H1 (cell line): ENCODE results near the gene CAMTA1. TPM values are rescaled to one million over a fixed set of nuclear protein-coding genes. Genes with fewer than 3 reads are reported as not detected.

ENCODE experiments used
- CTCF ChIA-PET: fragments of 300-600 bp; sonication (Branson Sonifier 250); formaldehyde crosslinking; loops from one replicate; lab custom pipeline; 2021; ENCODE audit not compliant: partially characterized antibody; lab: Charles Lee
- POLR2A ChIA-PET: fragments of 300-600 bp; sonication (Branson Sonifier 250); formaldehyde crosslinking; loops from one replicate; lab custom pipeline; 2021; ENCODE audit warnings: inconsistent platforms; ENCODE audit not compliant: partially characterized antibody; lab: Charles Lee
- DNase-seq, 2 experiments: peaks; one replicate each; pipeline versions ENCODE4 v3.0.0 to v3.0.0-alpha.2; 2010 to 2022; ENCODE audit warnings: low spot score in 2 of 2, low read depth in 1 of 2, mixed read lengths in 1 of 2
- FAIRE-seq: peaks from 2 replicates; lab custom pipeline; 2011; peaks lifted over from hg19 to GRCh38; lab: Jason Lieb, UNC
- H2AFZ ChIP-seq: 2 replicates; pipeline ENCODE4 v1.8.1; 2012; ENCODE audit warnings: low read length, inconsistent platforms
- H2AK5ac ChIP-seq: 2 replicates; pipeline ENCODE4 v1.6.1; 2013; ENCODE audit warnings: low read depth, low read length
- H2BK120ac ChIP-seq: replicated peaks from 2 replicates; pipeline ENCODE3; 2013; ENCODE audit warnings: low read depth, low read length, inconsistent platforms
- H2BK12ac ChIP-seq: 2 replicates; pipeline ENCODE4 v1.6.1; 2013; ENCODE audit warnings: low read depth, low read length
- H2BK15ac ChIP-seq: 2 replicates; pipeline ENCODE4 v1.6.1; 2013; ENCODE audit warnings: low read length
- H2BK20ac ChIP-seq: 2 replicates; pipeline ENCODE4 v1.6.1; 2013; ENCODE audit warnings: low read length
- H2BK5ac ChIP-seq: 2 replicates; pipeline ENCODE4 v1.6.1; 2013; ENCODE audit warnings: low read depth, low read length
- H3K14ac ChIP-seq: 2 replicates; pipeline ENCODE4 v1.6.1; 2013; ENCODE audit warnings: inconsistent platforms; ENCODE audit not compliant: insufficient read length
- H3K18ac ChIP-seq: 2 replicates; pipeline ENCODE4 v1.6.1; 2013; ENCODE audit warnings: low read length; ENCODE audit errors: extremely low read depth
- H3K23ac ChIP-seq: 2 replicates; pipeline ENCODE4 v1.6.1; 2013; ENCODE audit warnings: inconsistent platforms; ENCODE audit not compliant: insufficient read length
- H3K23me2 ChIP-seq: 2 replicates; pipeline ENCODE4 v1.6.1; 2013; ENCODE audit warnings: low read depth, low read length
- H3K27ac ChIP-seq: 2 replicates; pipeline ENCODE4 v1.6.1; 2011; ENCODE audit warnings: low read depth, low read length, inconsistent platforms
- H3K27me3 ChIP-seq, 4 experiments: replicated peaks in 1 of 4; 1 replicate in 1 of 4; 2 replicates in 3 of 4; pipeline versions ENCODE4 v1.6.1 to v1.8.1; 2011 to 2013; ENCODE audit warnings: low read length in 3 of 4, mild to moderate bottlenecking in 3 of 4, inconsistent platforms in 2 of 4, mixed read lengths in 2 of 4, moderate library complexity in 1 of 4; ENCODE audit not compliant: control insufficient read depth in 3 of 4, insufficient read depth in 3 of 4; ENCODE audit errors: extremely low read depth in 1 of 4
- H3K36me3 ChIP-seq, 4 experiments: 2 replicates each; pipeline versions ENCODE4 v1.6.1 to v1.8.1; 2011 to 2013; ENCODE audit warnings: mild to moderate bottlenecking in 4 of 4, low read length in 3 of 4, moderate library complexity in 2 of 4, control low read depth in 1 of 4, inconsistent platforms in 1 of 4; ENCODE audit not compliant: insufficient read depth in 4 of 4, control insufficient read depth in 2 of 4
- H3K4ac ChIP-seq: replicated peaks from 2 replicates; pipeline ENCODE3; 2013; ENCODE audit warnings: low read length, low read depth, mixed read lengths, inconsistent platforms; ENCODE audit not compliant: insufficient read length
- H3K4me1 ChIP-seq, 4 experiments: replicated peaks in 1 of 4; 1 replicate in 1 of 4; 2 replicates in 3 of 4; pipeline versions ENCODE4 v1.6.1 to v1.8.1; 2011 to 2013; ENCODE audit warnings: low read length in 3 of 4, inconsistent platforms in 2 of 4, mixed read lengths in 1 of 4; ENCODE audit not compliant: insufficient read depth in 4 of 4, control insufficient read depth in 3 of 4
- H3K4me2 ChIP-seq, 2 experiments: 2 replicates each; pipeline versions ENCODE4 v1.6.1 to v1.8.1; 2011 to 2013; ENCODE audit warnings: low read depth in 2 of 2, low read length in 2 of 2, control low read depth in 1 of 2, inconsistent platforms in 1 of 2, mild to moderate bottlenecking in 1 of 2; ENCODE audit not compliant: insufficient read depth in 1 of 2
- H3K4me3 ChIP-seq, 4 experiments: fragments of 200-600, 300-600 bp in 1 of 4; sonication (generic), shearing (Covaris generic), sonication (Bioruptor Twin) in 1 of 4; 2 replicates each; pipeline versions ENCODE4 v1.5.1 to v1.8.1; 2011 to 2016; ENCODE audit warnings: low read length in 4 of 4, low read depth in 3 of 4, control low read depth in 2 of 4, inconsistent platforms in 2 of 4, mild to moderate bottlenecking in 2 of 4, mixed read lengths in 1 of 4, moderate library complexity in 1 of 4; ENCODE audit not compliant: insufficient read depth in 2 of 4; ENCODE audit errors: extremely low read depth in 1 of 4
- H3K56ac ChIP-seq: replicated peaks from 2 replicates; pipeline ENCODE3; 2013; ENCODE audit warnings: low read depth, mild to moderate bottlenecking, mixed read lengths, low read length, inconsistent platforms; ENCODE audit not compliant: insufficient read length
- H3K79me1 ChIP-seq: 2 replicates; pipeline ENCODE4 v1.6.1; 2013; ENCODE audit warnings: low read depth, low read length, control low read depth
- H3K79me2 ChIP-seq, 2 experiments: 2 replicates each; pipeline versions ENCODE4 v1.6.1 to v1.8.1; 2012 to 2013; ENCODE audit warnings: low read length in 2 of 2, mild to moderate bottlenecking in 2 of 2, inconsistent platforms in 1 of 2; ENCODE audit not compliant: insufficient read depth in 2 of 2, control insufficient read depth in 1 of 2
- H3K9ac ChIP-seq, 4 experiments: replicated peaks in 1 of 4; 1 replicate in 1 of 4; 2 replicates in 3 of 4; pipeline versions ENCODE4 v1.6.1 to v1.8.1; 2011 to 2013; ENCODE audit warnings: low read depth in 3 of 4, low read length in 3 of 4, control low read depth in 2 of 4, mild to moderate bottlenecking in 2 of 4, moderate library complexity in 2 of 4, inconsistent platforms in 1 of 4; ENCODE audit errors: extremely low read depth in 1 of 4
- H3K9me3 ChIP-seq, 2 experiments: 2 replicates each; pipeline versions ENCODE4 v1.6.1 to v1.8.1; 2012 to 2013; ENCODE audit warnings: mild to moderate bottlenecking in 2 of 2, moderate library complexity in 2 of 2, control low read depth in 1 of 2, inconsistent platforms in 1 of 2, low read depth in 1 of 2, low read length in 1 of 2, mixed read lengths in 1 of 2; ENCODE audit not compliant: insufficient read depth in 2 of 2
- H4K20me1 ChIP-seq, 2 experiments: replicated peaks in 1 of 2; 2 replicates each; pipeline versions ENCODE3 to v1.8.1; 2011 to 2013; ENCODE audit warnings: inconsistent platforms in 2 of 2, low read length in 2 of 2, mild to moderate bottlenecking in 1 of 2; ENCODE audit not compliant: insufficient read depth in 2 of 2, control insufficient read depth in 1 of 2
- H4K5ac ChIP-seq: 2 replicates; pipeline ENCODE4 v1.6.1; 2013; ENCODE audit warnings: low read length, low read depth, mixed read lengths, inconsistent platforms; ENCODE audit not compliant: insufficient read length
- H4K8ac ChIP-seq: 2 replicates; pipeline ENCODE4 v1.8.0; 2013; ENCODE audit warnings: mild to moderate bottlenecking, moderate library complexity, low read length, inconsistent platforms; ENCODE audit not compliant: insufficient read depth; ENCODE audit errors: extremely low read depth
- H4K91ac ChIP-seq: replicated peaks from 2 replicates; pipeline ENCODE3; 2013; ENCODE audit warnings: low read length, mixed read lengths, inconsistent platforms; ENCODE audit not compliant: insufficient read length
- CBX8 ChIP-seq: fragments of 300-800, 300-1000 bp; sonication (generic); IDR thresholded peaks from 2 replicates; pipeline ENCODE4 v1.7.1; 2016; ENCODE audit warnings: low read depth, low read length, borderline replicate concordance
- CHD1 ChIP-seq: IDR thresholded peaks from 2 replicates; pipeline ENCODE4 v1.6.1; 2012; ENCODE audit warnings: low read depth, low read length, improper control_type of control experiment
- GABPA ChIP-seq: IDR thresholded peaks from 2 replicates; pipeline ENCODE4 v1.6.1; 2011; ENCODE audit warnings: mild to moderate bottlenecking, low read length, moderate library complexity, borderline replicate concordance; ENCODE audit not compliant: insufficient read depth
- HDAC6 ChIP-seq: IDR thresholded peaks from one replicate; pipeline ENCODE4 v1.7.1; 2012; ENCODE audit warnings: low read depth, mild to moderate bottlenecking, inconsistent platforms, low read length, moderate library complexity
- KDM4A ChIP-seq: IDR thresholded peaks from one replicate; pipeline ENCODE4 v1.7.1; 2012; ENCODE audit warnings: low read depth, mild to moderate bottlenecking, moderate library complexity, low read length, inconsistent platforms; ENCODE audit not compliant: severe bottlenecking
- PHF8 ChIP-seq: fragments of 200-600 bp; sonication (generic); conservative IDR thresholded peaks from 2 replicates; pipeline ENCODE4 v1.7.1; 2012; ENCODE audit warnings: low read depth, mild to moderate bottlenecking, inconsistent platforms, low read length, moderate library complexity
- RXRA ChIP-seq: IDR thresholded peaks from 2 replicates; pipeline ENCODE4 v1.6.1; 2011; ENCODE audit warnings: low read depth, mild to moderate bottlenecking, low read length, moderate library complexity; ENCODE audit not compliant: insufficient read depth
- YY1 ChIP-seq: IDR thresholded peaks from 2 replicates; pipeline ENCODE4 v1.6.1; 2011; ENCODE audit warnings: low read depth, mild to moderate bottlenecking, low read length
- WGBS, 2 experiments: shearing (Covaris generic) in 1 of 2; methylation state at CpG; one replicate each; pipeline versions ENCODE4 v1.1.6 to v1.1.7; 2013 to 2015; ENCODE audit warnings: low lambda C conversion rate in 2 of 2, mixed read lengths in 2 of 2, inconsistent platforms in 1 of 2, low coverage in 1 of 2, missing lambda C conversion rate in 1 of 2; ENCODE audit not compliant: insufficient replicate concordance in 2 of 2, insufficient coverage in 1 of 2, insufficient read length in 1 of 2; ENCODE audit errors: extremely low coverage in 1 of 2, missing lambda C conversion rate in 1 of 2; 5-methylcytosine and 5-hydroxymethylcytosine counted together
- polyA plus RNA-seq, 7 experiments: library from polyadenylated mRNA; depleted of rRNA in 3 of 7; stranded (reverse) in 5 of 7; unstranded in 2 of 7; fragments of >200 nt in 5 of 7; fragments of 200-250 nt in 2 of 7; gene quantifications; 1 replicate in 5 of 7; 2 replicates in 1 of 7; 4 replicates in 1 of 7; pipeline versions ENCODE4 v1.2.1 to v1.2.3, GENCODE V29; 2011 to 2013; ENCODE audit warnings: missing spikeins in 2 of 7, mixed read lengths in 2 of 7
- total RNA-seq: library from RNA; stranded (reverse); fragmentation: NEBNext Ultra II Directional; extraction: Animal tissue kit (Norgen Biotek cat#: 25700); gene quantifications from 2 replicates; pipeline ENCODE4 v1.2.1, GENCODE V29; 2021
- TF ChIP-seq, protein P1 (sequence below), 3 experiments: IDR thresholded peaks; 1 replicate in 2 of 3; 2 replicates in 1 of 3; pipeline versions ENCODE4 v1.5.1 to v1.6.1; 2011; ENCODE audit warnings: low read length in 3 of 3, mild to moderate bottlenecking in 3 of 3, inconsistent platforms in 2 of 3, low read depth in 1 of 3, moderate library complexity in 1 of 3; ENCODE audit not compliant: insufficient read depth in 1 of 3; ENCODE audit errors: control extremely low read depth in 1 of 3
- TF ChIP-seq, protein P2 (sequence below): IDR thresholded peaks from 2 replicates; pipeline ENCODE4 v1.6.1; 2011; ENCODE audit warnings: low read depth, mild to moderate bottlenecking, low read length; ENCODE audit not compliant: insufficient read depth
- TF ChIP-seq, protein P3 (sequence below): IDR thresholded peaks from 2 replicates; pipeline ENCODE4 v1.6.1; 2012; ENCODE audit warnings: inconsistent platforms

Gene CAMTA1
- total and polyA plus RNA-seq, 2 of the 8 experiments (the other 6 are each of a cell fraction or from before 2014, with no cell fraction given) = 65.0 to 119 TPM

DNA sequence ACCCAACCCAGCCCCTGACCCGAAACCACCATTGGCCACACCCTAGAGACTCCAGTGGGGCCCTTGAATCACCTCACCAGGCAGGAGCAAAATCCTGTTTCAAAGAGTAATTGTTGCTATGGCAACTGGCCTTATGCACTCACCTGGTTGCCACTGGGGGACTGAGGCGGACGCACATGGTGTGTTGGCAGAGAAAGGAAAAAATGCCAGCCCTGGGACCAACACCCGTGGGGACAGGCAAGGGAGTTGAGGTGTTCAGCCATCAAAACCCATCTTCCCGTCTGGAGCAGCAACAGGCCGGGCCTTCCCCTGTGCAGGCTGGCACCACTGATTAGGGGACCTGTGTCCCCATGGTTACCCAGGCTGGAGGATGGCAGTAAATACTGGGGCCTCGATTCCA lies 590.1 kb downstream of the CAMTA1 start:
- Histone ChIP-seq H3K18ac (no peak overlapping the region), H3K4me1 (peaks cover 4 to 22% (median 11%) of the 10 kb centered on the region in 4 experiments; a peak in 6 of 7 replicates), H2BK20ac (no peak overlapping the region), H2BK5ac (no peak overlapping the region), H2AK5ac (no peak overlapping the region), H3K23ac (no peak overlapping the region), H3K4me3 (no peak overlapping the region), H3K4ac (no peak overlapping the region), H3K23me2 (no peaks in the 10 kb centered on the region), H4K8ac (no peak overlapping the region), H3K27ac (no peak overlapping the region), H4K20me1 (no peaks in the 10 kb centered on the region), H2BK120ac (no peak overlapping the region), H3K56ac (no peak overlapping the region), H4K91ac (no peak overlapping the region), H3K79me1 (no peaks in the 10 kb centered on the region), H3K9ac (no peak overlapping the region), H2BK12ac (no peak overlapping the region), H3K9me3 (no peaks in the 10 kb centered on the region), H3K4me2 (no peak overlapping the region), H3K14ac (no peak overlapping the region), H4K5ac (no peak overlapping the region), H3K27me3 (no peaks in the 10 kb centered on the region), H3K79me2 (no peaks in the 10 kb centered on the region), H3K36me3 (no peaks in the 10 kb centered on the region), H2AFZ (no peak overlapping the region), H2BK15ac (no peak overlapping the region)
- FAIRE-seq (no peak), DNase-seq (no peak)
- CTCF ChIA-PET = interaction anchor here (0.9 to 1.7 kb wide), 5 partner anchors 9 to 52 kb away, joined by 3 to 5 read pairs (median 3); no protein-coding TSS in a partner anchor
- WGBS, 2 experiments = 94% methylated on average over 4 of the region's 7 CpGs; no CpG with 5 or more reads in 1 of the 2 experiments
- POLR2A ChIA-PET = no interaction called here
- no peak for TF ChIP-seq GABPA
- TF ChIP-seq, protein P1, sequence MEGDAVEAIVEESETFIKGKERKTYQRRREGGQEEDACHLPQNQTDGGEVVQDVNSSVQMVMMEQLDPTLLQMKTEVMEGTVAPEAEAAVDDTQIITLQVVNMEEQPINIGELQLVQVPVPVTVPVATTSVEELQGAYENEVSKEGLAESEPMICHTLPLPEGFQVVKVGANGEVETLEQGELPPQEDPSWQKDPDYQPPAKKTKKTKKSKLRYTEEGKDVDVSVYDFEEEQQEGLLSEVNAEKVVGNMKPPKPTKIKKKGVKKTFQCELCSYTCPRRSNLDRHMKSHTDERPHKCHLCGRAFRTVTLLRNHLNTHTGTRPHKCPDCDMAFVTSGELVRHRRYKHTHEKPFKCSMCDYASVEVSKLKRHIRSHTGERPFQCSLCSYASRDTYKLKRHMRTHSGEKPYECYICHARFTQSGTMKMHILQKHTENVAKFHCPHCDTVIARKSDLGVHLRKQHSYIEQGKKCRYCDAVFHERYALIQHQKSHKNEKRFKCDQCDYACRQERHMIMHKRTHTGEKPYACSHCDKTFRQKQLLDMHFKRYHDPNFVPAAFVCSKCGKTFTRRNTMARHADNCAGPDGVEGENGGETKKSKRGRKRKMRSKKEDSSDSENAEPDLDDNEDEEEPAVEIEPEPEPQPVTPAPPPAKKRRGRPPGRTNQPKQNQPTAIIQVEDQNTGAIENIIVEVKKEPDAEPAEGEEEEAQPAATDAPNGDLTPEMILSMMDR (IDR thresholded peaks at IDR 0.05; ENCODE audit: control extremely low read depth in 1 of 3, insufficient read depth in 1 of 3, low read depth in 1 of 3, low read length in 3 of 3) = no peak
- TF ChIP-seq, protein P2, sequence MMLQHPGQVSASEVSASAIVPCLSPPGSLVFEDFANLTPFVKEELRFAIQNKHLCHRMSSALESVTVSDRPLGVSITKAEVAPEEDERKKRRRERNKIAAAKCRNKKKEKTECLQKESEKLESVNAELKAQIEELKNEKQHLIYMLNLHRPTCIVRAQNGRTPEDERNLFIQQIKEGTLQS = no peak
- TF ChIP-seq CBX8 = no peak
- TF ChIP-seq CHD1 = no peak
- no peak for TF ChIP-seq KDM4A
- no peak for TF ChIP-seq HDAC6
- no peak for TF ChIP-seq YY1
- TF ChIP-seq PHF8 = no peak
- no peak for TF ChIP-seq RXRA
- TF ChIP-seq, protein P3, sequence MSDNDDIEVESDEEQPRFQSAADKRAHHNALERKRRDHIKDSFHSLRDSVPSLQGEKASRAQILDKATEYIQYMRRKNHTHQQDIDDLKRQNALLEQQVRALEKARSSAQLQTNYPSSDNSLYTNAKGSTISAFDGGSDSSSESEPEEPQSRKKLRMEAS = no peak
